GM12873 (cell line): ENCODE measurements around the gene DST.

Experiments used
- CTCF ChIP-seq: IDR thresholded peaks from 2 replicates; pipeline ENCODE4 v1.5.1; 2012; ENCODE audit warnings: low read depth, mild to moderate bottlenecking, moderate library complexity, low read length, control low read depth; ENCODE audit not compliant: insufficient read depth; ENCODE audit errors: missing control alignments

Gene DST

GRCh38 chr6:56663344-56663743 is 20.7 kb upstream of the DST start:
- no peak for TF ChIP-seq CTCF

- no peak for TF ChIP-seq CTCF
These were observed 17.7 kb upstream of the DST start for GRCh38 chr6:56660381-56660730.

- TF ChIP-seq CTCF: no peak
These were observed 17.2 kb upstream of the DST start for GRCh38 chr6:56659721-56660380.

GRCh38 chr6:56658326-56658725 is 15.6 kb upstream of the DST start:
- TF ChIP-seq CTCF: no peak

GRCh38 chr6:56657354-56657753 is 14.7 kb upstream of the DST start:
- TF ChIP-seq CTCF: no peak

GRCh38 chr6:56656466-56656865 is 13.8 kb upstream of the DST start:
- no peak for TF ChIP-seq CTCF

- no peak for TF ChIP-seq CTCF
These were observed 13.3 kb upstream of the DST start for GRCh38 chr6:56655996-56656395.
